HTERT RPE-1 (cell line): ENCODE measurements around the gene ANAPC4.
"Not testable (repeated sequence)": the region's sequence is repeated elsewhere in the genome, so short reads cannot be mapped to it uniquely, and the experiment has no call there.

Experiments
- in situ Hi-C: fragments of 300-500 bp; cut with MboI; formaldehyde crosslinking; loops from 4 replicates; pipeline ENCODE4 v1.14.3; 2020; ENCODE audit warnings: low sequenced_read_pairs

ANAPC4 gene

GRCh38 chr4:25376754-25377571, at the start of gene ANAPC4:
ANAPC4 (plus strand) TSS chr4:25377263; CDS start chr4:25377428, 165 bp downstream.
- in situ Hi-C loops = no loop called here

GRCh38 chr4:25328463-25328862, 48.6 kb upstream of the ANAPC4 start:
- in situ Hi-C loops = not testable (repeated sequence)

- in situ Hi-C loops = no loop called here
These were observed 46.7 kb upstream of the ANAPC4 start for GRCh38 chr4:25330335-25330734.

GRCh38 chr4:25330905-25331808, 45.9 kb upstream of the ANAPC4 start:
- in situ Hi-C loops = no loop called here

GRCh38 chr4:25343671-25344070, 33.4 kb upstream of the ANAPC4 start:
- in situ Hi-C loops = no loop called here

- in situ Hi-C loops = no loop called here
These were observed 31.3 kb upstream of the ANAPC4 start for GRCh38 chr4:25345744-25346143.

- in situ Hi-C loops = no loop called here
These were observed 30.1 kb upstream of the ANAPC4 start for GRCh38 chr4:25346913-25347312.

- in situ Hi-C loops = no loop called here
These were observed 29.6 kb upstream of the ANAPC4 start for GRCh38 chr4:25347473-25347872.

GRCh38 chr4:25347971-25348370, 29.1 kb upstream of the ANAPC4 start:
- in situ Hi-C loops = no loop called here

GRCh38 chr4:25350561-25350960, 26.5 kb upstream of the ANAPC4 start:
- in situ Hi-C loops = no loop called here

GRCh38 chr4:25351777-25352416, 25.2 kb upstream of the ANAPC4 start:
- in situ Hi-C loops = no loop called here

GRCh38 chr4:25356068-25356467, 21.0 kb upstream of the ANAPC4 start:
- in situ Hi-C loops = no loop called here

- in situ Hi-C loops = no loop called here
These were observed 18.4 kb upstream of the ANAPC4 start for GRCh38 chr4:25358515-25359275.

GRCh38 chr4:25361253-25361652, 15.8 kb upstream of the ANAPC4 start:
- in situ Hi-C loops = no loop called here

- in situ Hi-C loops = no loop called here
These were observed 9.9 kb upstream of the ANAPC4 start for GRCh38 chr4:25367004-25367621.

- in situ Hi-C loops = no loop called here
These were observed 9.2 kb upstream of the ANAPC4 start for GRCh38 chr4:25367877-25368276.

- in situ Hi-C loops = no loop called here
These were observed 8.7 kb upstream of the ANAPC4 start for GRCh38 chr4:25368315-25368714.

GRCh38 chr4:25370242-25370641, 6.8 kb upstream of the ANAPC4 start:
- in situ Hi-C loops = no loop called here

GRCh38 chr4:25372549-25372948, 4.5 kb upstream of the ANAPC4 start:
- in situ Hi-C loops = not testable (repeated sequence)
